NCI-H1417 (cell line): ENCODE results near the gene C5orf47.

Experiments used
- DNase-seq, 3 experiments: peaks; one replicate each; lab custom pipeline; 2025; lab: John Stamatoyannopoulos, UW

C5orf47 gene, protein sequence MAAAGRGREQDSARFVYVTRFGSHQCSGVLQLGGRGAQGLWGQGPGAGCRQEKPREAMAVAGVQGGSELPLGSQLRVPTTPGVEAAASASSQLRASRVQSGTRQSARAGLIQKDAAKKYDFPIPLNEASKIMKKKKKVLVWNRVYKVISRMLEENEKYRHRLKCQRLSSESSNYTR

DNA sequence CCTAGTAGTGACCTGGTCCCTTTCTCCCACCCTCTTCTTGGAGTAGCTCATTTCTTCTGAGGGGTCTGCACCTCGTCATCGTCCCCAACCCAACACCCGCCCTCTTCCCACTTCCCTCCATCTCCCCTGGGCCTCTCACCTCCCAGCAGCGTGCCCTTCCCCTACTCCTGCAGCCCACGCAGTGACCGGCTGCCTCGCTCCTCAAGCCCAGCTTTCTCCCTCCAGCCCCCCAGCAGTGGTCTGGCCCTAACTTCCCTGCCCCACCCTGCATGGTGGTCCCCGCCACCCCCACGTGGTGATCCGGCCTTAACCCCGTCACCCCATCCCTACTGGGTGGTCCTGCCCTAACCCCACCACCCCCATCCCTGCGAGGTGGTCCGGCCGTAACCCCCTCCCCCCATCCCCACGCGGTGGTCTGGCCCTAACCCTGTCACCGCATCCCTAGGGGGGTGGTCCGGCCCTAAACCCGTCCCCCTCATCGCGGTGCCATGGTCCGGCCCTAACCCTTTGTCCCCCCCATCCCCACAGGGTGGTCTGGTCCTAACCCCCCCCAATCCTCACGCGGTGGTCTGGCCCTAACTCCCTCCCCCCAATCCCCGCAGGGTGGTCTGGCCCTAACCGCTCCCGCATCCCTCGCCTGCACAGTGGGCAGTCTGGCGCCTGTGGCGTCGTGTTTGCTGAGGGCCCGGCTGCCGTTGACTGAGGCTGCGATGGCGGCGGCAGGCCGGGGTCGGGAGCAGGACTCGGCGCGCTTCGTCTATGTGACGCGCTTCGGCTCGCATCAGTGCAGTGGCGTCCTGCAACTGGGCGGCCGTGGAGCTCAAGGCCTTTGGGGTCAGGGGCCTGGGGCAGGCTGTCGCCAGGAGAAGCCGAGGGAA, at the start of gene C5orf47:
Gene C5orf47, plus strand, starts transcription at position 617 of the 878 bp plus-strand sequence. Its CDS starts 94 bp downstream, at position 711.
- no peak for DNase-seq

DNA sequence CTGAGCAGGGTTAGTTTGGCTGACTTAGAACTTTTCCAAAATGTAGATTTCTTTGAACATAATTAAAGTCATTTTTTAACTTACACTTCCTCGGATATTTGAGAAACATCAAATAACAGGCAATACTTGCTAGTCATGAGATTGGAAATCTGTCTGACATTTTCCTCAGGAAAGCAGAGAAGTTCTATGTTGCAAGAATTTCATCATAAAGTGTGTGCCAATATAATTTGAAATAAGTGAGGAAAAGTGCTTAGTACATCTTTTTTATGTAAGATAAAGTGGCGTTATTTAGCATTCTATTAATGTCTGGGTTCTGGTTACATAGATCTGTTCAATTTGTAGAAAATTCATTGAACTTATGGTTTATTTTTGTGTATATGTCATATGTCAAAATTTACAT, 48.7 kb upstream of the C5orf47 start:
- DNase-seq = no peak

GRCh38 chr5:173941102-173941501, 47.9 kb upstream of the C5orf47 start:
- DNase-seq = no peak

DNA sequence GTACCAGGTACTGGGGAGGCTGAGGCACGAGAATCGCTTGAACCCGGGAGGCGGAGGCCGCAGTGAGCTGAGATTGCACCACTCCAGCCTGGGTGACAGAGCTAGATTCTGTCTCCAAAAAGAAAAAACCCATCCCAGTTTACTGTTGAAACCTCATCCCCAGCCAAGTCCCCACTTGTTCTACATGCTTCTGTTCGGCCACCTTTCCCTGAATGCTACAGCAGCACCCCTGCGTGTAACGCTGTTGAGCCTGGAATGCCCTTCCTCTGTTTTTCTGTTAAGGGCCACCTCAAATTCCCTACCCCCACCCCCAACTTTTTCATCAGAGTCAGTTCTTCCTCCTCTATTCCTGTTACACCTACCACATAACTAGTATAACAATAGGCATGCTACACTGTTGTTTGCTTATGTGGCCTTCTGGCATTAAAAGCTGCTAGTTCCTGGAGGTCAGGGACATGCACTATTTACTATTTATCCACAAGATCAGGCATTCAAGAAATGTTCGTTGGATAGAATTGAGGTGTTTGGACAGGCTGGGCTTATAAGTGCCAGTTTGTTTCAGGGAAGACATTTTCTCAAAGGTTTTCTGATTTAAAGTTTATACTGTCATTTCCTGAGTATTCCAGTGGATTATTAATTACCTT, 47.1 kb upstream of the C5orf47 start:
- peak in 1 of 3 experiments; percentile 15 for DNase-seq

DNA sequence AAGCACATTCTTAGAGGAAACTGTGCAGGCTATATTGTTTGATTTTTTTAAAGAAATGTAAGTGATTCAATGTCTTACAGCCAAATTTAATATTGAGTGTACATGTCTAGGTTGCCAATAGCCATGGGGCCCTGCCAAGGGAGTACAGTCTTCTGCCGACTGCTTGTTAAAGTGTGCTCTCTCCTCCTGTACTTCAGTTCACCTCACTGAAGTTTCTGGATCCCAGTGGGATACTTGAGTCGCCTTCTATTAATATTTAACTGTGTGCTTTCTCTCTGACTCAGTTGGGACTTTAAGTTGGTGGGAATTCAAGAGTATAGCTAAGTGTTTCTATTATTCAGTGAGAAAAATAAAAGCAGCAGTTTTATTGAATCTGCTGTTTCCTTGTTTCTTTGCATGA, 44.5 kb upstream of the C5orf47 start:
- DNase-seq = no peak

DNA sequence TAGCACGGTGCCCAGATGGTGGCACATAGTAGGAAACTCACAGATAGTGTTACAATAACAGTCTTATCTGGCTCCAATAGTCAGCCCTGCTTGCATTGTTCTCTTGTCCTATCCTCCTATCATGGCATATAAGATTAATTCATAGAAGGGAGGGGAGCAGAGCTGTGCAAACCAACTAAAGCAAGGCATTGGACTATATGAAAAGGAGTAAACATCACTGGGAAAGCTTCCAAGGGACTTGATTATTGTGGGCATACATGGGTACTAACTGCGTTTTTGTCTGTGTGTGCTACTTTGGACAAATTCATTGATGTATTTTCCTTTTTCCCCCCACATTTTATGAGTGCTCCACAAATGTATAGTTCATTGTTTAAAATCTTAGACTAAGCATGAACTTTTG, 43.8 kb upstream of the C5orf47 start:
- DNase-seq = no peak

GRCh38 chr5:173946323-173946722, 42.6 kb upstream of the C5orf47 start:
- DNase-seq = no peak

- no peak for DNase-seq
Measured at GRCh38 chr5:173950829-173951228, 38.1 kb upstream of the C5orf47 start.

DNA sequence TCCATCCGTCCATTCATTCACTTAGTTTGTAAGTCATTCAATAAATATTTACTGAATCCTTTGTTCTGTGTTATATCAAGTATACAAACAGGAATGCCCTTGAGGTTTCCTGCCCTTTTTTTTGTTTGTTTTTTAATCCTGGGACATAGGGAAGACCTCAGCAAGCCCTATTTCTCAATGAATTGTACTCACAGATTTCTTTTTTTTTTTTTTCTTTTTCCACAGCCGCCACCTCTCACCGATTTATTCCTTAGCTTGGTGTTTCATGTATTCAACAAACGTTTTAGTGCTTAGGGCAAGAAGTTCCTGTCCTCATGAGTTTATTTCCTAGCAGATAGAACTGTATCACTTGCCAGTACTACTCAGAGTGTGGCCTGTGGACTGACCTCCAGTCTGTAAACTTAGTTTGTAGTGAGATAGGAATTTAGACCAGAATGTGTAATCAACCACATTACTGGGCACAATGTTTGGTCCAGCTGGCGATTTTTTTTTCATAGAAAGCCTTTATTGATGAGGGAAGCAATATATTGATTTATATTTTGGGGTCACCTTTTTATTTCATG, 35.4 kb upstream of the C5orf47 start:
- no peak for DNase-seq

- DNase-seq = no peak
Measured at GRCh38 chr5:173954671-173955521, 34.1 kb upstream of the C5orf47 start.

- DNase-seq = no peak
Measured at GRCh38 chr5:173960986-173961385, 28.0 kb upstream of the C5orf47 start.

DNA sequence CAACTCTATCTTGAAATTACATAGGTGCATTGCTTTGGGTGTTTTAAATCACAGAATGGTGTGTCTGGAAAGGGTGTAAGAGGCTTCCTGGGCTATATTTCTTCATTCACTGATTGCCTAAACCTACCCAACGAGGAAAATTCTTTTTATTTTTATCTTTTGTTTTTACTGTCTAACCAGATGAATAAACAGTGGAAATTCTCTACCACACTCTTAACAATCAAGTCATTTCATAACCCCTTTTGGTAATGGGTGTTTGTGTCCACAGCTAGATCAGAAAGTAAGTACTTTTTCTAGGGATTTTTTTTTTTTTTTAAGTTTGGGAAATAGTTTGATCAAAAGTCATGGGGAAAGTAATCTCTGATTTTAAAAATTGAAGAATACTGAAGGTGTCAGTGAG, 27.6 kb upstream of the C5orf47 start:
- no peak for DNase-seq

DNA sequence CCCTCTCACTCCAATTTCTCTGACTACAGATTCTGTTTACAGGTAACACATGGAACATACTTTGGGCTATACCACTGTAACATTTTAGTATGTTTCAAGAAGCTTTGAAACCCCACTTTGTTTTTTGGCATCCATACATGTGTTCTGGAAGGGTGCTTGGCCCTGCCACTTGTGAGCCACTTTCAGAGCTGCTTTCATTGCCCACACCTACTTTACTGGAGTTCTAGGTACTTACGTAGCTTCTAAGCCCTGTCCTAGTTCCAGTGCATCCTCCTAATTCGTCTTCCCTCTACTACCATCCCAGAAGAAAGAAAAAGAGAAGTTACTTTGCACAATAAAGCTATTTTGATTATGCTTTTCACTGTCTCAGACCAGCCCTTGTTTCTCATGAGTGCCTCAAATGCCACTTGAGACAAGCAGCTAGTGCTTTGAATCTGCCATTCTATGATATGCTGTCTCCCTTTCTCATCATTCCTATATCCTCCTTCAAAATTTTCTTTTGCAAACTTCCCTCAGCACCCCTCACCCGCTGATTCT, 26.5 kb upstream of the C5orf47 start:
- DNase-seq = no peak

DNA sequence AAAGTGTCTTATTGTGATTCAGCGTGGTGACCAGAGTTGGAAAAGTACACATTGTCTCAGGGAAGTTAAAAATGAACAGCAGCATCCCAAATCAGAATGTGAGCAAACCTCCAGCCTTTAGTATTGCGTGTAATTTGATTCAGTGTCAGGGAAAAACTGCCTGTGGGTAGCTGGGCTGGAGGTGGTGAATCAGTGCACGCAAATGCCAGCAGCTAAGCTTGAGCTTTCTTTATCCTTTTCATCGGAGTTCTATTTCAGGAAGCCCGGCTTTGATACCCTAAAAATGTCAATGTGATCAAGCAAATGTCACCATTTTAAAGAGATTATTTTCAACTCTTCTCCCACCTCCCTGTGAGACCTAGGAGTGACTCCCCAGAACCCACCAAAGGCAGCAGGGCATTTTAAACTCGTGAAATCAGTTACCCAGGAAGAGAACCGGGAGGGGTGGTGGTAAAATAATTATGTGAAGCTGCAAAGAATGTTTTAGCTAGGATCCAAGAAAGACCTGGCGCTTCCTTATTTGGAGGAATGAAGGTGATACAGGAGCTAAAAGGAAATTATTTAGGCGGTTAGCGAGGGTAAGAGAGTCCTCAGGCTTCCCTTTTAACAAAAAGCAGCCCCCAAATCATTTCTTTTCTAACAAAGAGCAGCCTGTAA, 25.7 kb upstream of the C5orf47 start:
- peak in 2 of 3 experiments; percentile 1 to 11 for DNase-seq

DNA sequence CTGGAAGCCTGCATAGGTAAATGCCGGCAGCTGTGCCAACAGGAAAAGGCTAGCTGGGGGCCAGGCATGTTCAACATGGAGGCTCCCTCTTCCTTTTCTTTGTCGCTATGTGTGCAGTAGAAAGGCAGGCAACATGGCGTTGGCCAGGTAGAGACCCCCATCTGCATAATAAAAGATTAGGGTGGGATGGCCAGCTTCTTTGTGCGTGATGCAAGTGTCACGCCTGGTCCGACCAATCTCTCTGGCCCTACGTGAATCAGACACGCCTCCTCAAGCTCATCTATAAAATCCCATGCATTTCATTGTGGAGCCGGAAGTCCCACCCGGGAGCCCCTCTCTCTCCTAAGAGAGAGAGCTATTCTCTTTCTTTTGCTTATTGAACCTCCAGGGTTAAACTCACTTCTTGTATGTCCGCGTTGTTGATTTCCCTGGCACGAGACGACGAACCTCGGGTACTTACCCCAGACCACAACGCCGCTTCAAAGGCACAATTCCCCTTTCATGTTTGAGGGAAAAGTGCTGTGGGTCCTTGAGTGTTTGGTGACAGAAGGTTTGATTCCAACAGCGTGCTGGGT, 25.0 kb upstream of the C5orf47 start:
- peak in 1 of 3 experiments; percentile 82 for DNase-seq

- no peak for DNase-seq
Measured at GRCh38 chr5:173964506-173964905, 24.5 kb upstream of the C5orf47 start.

DNA sequence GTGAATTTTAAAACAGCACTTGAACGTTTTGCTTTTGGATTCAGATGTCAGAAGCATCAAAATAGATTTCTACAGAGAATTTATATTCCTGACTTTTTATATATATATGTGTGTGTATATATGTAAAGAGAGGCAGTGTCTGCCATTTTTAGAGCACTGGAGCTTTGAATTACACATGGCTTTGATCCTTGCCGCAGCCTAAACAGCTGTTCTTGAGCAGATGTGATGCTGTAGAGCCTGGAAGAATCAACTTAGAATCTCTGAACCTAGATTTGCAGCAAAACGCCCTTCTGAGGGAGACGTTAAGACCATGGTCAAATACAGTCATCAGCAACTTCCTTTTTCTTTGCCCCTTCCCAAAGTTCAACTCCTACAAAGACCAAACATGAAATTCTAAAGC, 21.7 kb upstream of the C5orf47 start:
- no peak for DNase-seq

- DNase-seq = peak in 1 of 3 experiments; percentile 1
Measured at GRCh38 chr5:173968154-173968797, 20.7 kb upstream of the C5orf47 start.

DNA sequence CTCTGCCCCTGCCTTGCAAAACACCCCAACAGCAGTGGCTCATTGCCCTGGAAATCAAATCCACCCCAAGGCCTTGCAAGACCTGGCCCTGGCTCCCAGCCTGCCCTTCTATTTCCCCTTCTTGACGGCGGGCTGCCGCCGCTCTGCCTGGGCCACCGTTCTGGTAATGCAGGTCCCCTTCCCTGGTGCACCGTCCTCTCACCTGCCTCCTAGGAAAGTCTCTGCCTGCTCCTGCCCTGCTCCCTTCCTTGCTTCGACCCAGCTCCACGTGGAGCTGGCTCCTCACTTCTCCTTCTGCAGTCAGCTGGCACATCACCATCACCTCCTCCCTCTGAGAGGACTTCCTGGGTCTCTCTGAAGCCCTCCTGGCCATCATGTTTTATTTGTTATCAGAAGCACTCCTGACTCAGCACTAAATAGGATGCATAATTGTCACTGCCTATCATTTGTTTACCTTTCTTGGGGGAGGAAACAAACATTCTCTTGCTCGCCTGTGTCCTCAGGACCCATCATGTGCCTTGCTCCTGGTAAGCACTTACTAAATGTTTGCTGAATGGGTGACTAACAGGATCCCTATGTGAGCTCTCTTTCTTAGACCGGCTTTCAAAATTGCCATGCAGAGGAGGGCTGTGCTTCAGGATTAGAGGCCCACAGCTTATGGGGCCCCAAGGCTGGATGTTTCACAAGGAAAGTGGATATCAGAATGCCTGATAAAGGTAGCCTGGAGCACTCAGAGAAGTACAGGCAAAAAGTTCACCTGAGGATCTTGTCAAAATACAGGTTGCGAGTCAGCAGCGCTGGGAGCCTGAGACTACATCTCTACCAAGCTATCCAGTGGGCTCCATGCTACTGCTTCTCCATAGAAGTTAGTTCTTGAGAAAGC, 19.6 kb upstream of the C5orf47 start:
- DNase-seq = peak in 1 of 3 experiments; percentile 17
